GM12878 (cell line): ENCODE data around the gene CYP20A1. TPM values are rescaled to one million over a fixed set of nuclear protein-coding genes. Genes with fewer than 3 reads are reported as not detected.
A peak's percentile ranks its signal among the peaks of the same experiment; 100 is the strongest.

Experiments used
- BCL11A ChIP-seq: IDR thresholded peaks from 2 replicates; pipeline ENCODE4 v1.6.1; 2011; ENCODE audit warnings: low read depth, low read length
- CUX1 ChIP-seq: IDR thresholded peaks from 2 replicates; pipeline ENCODE4 v1.6.1; 2012; ENCODE audit warnings: improper control_type of control experiment, low read depth, low read length; ENCODE audit not compliant: insufficient replicate concordance
- NFXL1 ChIP-seq: fragments of 450-650 bp; IDR thresholded peaks from 2 replicates; pipeline ENCODE4 v1.6.1; 2017; ENCODE audit warnings: antibody characterized with exemption, mild to moderate bottlenecking, borderline replicate concordance
- NKRF ChIP-seq: fragments of 450-650 bp; conservative IDR thresholded peaks from 2 replicates; pipeline ENCODE4 v1.6.1; 2017; ENCODE audit warnings: mild to moderate bottlenecking, moderate library complexity
- PKNOX1 ChIP-seq: fragments of 450-650 bp; IDR thresholded peaks from 2 replicates; pipeline ENCODE4 v1.6.1; 2016; ENCODE audit warnings: mild to moderate bottlenecking
- REST ChIP-seq: IDR thresholded peaks from 2 replicates; pipeline ENCODE4 v1.6.1; 2012; ENCODE audit warnings: mild to moderate bottlenecking, low read depth, low read length
- STAT3 ChIP-seq: IDR thresholded peaks from 2 replicates; pipeline ENCODE4 v1.6.1; 2011; ENCODE audit warnings: low read depth, low read length, improper control_type of control experiment
- ZBTB40 ChIP-seq: fragments of 450-650 bp; IDR thresholded peaks from 2 replicates; pipeline ENCODE4 v1.6.1; 2016; ENCODE audit warnings: mild to moderate bottlenecking, moderate library complexity, borderline replicate concordance
- polyA plus RNA-seq, 11 experiments: library from polyadenylated mRNA; depleted of rRNA in 4 of 11; unstranded in 6 of 11; stranded (reverse) in 5 of 11; fragments of >200 nt; fragmentation: Nextera tagmentation in 4 of 11; fragmentation: Illumina TruSeq in 1 of 11; extraction: Ambion mirVana in 4 of 11; extraction: Trizol in 1 of 11; gene quantifications; 1 replicate in 1 of 11; 2 replicates in 10 of 11; pipeline versions ENCODE4 v1.2.1 to v1.2.3, GENCODE V29; 2011 to 2016; ENCODE audit warnings: inconsistent platforms in 2 of 11, missing spikeins in 2 of 11, low read depth in 1 of 11
- total RNA-seq, 4 experiments: library from RNA; depleted of rRNA in 3 of 4; stranded (reverse); fragments of >200 nt in 3 of 4; fragmentation: Illumina TruSeq in 1 of 4; extraction: Trizol in 1 of 4; gene quantifications; 2 replicates each; pipeline versions ENCODE4 v1.2.1 to v1.2.3, GENCODE V29; 2013 to 2021

The CYP20A1 gene
- total and polyA plus RNA-seq, 10 of the 15 experiments (the other 5 are each of a cell fraction or from before 2014, with no cell fraction given) = 8.3 to 19.1 (median 12.9) TPM

- TF ChIP-seq CUX1 (peak; percentile 84), ZBTB40 (peak; percentile 43; the same call in 1 of the 2 replicates), REST (peak; percentile 27; the same call in 1 of the 2 replicates), NKRF (peak; percentile 73), BCL11A (no peak), STAT3 (no peak), PKNOX1 (peak; percentile 81), NFXL1 (no peak)
Observed at GRCh38 chr2:203238704-203239526, at the start of gene CYP20A1 (continued).
